CD4-positive, alpha-beta T cell treated with Interleukin-1 beta for 1 hour (primary cell): ENCODE results near the gene TYW1B.
"Not testable (repeated sequence)": the region's sequence is repeated elsewhere in the genome, so short reads cannot be mapped to it uniquely, and the experiment has no call there.

Source experiments
- DNase-seq, 2 donors: peaks; one replicate each; pipeline ENCODE4 v3.0.0-alpha.2; 2020 to 2022

The TYW1B gene

DNA sequence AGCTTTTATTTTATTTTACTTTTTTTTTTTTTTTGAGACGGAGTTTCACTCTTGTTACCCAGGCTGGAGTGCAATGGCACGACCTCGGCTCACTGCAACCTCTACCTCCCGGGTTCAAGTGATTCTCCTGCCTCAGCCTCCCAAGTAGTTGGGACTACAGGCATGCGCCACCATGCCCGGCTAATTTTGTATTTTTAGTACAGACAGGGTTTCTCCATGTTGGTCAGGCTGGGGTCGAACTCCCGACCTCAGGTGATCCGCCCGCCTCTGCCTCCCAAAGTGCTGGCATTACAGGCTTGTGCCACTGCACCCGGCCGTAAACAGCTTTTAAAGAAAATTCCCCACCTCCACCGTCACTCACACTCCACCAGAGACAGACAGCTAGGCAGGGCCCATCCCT, 19.5 kb downstream of the TYW1B start:
- DNase-seq, result not testable (repeated sequence)

DNA sequence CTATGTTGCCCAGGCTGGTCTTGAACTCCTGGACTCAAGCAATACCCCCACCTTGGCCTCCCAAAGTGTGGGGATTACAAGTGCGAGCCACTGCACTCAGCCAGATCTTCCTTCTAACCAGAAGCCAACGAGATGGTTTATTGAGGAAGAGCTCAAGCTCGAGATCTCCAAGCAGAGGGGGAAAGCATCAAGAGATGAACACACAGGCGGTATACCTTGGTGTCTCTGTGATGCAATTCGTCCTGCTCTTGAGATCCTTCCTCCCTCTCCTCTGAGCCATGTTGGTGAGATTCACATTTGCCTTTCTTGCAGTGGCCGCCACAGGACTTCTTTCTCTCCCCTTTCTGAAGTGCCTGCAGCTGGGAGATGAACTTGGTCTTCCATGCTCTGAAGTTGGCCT, 21.1 kb downstream of the TYW1B start:
- DNase-seq, result not testable (repeated sequence)

DNA sequence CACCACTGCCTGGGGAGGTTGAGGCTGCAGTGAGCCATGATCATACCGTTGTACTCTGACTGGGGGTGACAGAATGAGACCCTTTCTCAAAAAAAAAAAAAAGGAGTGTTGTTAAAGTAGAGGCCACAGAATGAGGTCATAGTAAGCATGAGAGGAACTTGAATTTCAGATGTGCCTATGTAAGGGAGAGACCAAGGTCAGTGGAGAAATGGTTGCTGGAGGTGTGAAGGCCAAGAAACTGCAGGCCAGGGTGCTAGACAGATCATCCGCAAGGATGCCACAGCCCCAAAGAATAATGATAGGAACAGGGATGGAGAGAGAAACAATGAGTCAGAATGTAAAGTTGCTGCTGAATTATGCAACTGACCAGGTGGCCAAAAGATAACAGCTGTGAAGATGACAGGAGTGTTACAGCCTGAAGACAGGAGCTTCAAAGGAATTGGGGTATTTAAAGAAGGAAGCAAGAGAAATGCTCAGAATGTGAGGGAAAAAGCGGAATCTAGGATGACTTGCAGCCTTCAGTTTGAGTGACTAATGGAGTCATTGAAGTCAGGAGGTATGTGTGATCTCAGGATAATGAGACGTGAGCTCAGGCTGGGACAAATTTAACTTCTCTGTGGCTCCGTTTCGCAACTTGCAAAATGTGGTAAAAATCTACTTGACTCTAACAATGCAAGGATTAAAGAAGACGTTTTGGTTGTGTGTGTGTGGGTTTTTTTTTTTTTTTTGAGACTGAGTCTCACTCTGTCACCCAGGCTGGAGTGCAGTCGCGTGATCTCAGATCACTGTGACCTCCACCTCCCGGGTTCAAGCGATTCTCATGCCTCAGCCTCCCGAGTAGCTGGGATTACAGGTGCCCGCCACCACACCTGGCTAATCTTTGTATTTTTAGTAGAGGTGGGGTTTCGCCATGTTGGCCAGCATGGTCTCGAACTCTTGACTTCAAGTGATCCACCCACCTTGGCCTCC, 22.2 kb downstream of the TYW1B start:
- peak in 1 of 2 donors; percentile 50 for DNase-seq

- not testable (repeated sequence) for DNase-seq
Measured at GRCh38 chr7:72803778-72804177, 24.2 kb downstream of the TYW1B start.

DNA sequence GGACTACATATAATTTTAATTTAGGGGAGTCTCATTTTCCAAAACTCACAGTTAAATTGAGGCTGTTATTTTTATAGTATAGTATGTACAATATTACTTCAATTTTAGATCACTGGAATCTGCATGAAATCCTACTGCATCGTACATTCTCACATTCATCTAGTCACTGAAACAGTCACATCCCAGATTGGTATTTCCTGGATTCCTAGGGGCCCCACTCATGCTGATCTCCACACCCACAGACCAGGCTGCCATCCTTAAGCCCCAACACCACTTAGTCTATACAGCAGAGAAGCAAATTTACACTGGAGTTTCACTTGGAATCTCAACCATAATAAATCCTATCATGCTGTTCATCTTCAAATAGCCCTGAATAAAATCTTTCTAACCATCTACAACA, 26.4 kb downstream of the TYW1B start:
- DNase-seq, result not testable (repeated sequence)

DNA sequence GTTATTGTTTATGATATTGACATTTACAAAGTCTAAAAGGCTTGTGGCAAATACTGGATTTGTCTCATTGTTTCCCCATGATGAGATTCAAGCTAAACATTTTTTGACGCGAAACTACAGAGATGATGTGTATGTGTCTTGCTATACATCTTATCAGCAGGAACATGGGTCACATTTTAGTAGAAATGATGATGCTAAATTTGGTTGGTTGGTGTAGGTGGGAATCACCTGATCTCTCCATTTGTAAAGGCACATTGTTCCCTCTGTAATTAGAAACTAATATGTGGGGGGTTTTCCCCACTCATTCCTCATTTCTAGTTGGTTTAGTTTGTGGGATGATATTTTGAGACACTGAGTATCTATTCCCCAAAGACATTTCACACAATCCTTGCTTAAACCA, 32.6 kb downstream of the TYW1B start:
- not testable (repeated sequence) for DNase-seq

DNA sequence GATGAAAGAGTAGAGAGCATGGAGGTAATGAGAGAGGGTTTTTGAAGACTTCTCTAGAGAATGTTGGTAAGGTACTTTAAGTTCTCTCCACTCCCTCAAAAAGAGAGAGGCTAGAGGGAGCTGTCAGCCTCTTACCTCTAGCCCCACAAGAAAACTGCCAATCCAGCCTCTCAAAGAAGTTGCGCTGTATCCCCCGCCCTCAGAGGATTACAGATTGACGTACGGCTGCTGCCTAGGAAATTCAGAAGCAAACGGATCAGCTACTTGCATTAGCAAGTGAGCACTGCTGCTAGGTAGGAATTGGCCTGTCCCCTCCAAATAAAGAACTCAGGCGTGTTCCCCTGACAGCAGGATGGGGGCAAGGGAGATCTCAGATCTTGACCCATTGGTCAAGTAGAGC, 34.2 kb downstream of the TYW1B start:
- DNase-seq, result no peak

GRCh38 chr7:72790698-72791060, 37.3 kb downstream of the TYW1B start:
- DNase-seq, result not testable (repeated sequence)

DNA sequence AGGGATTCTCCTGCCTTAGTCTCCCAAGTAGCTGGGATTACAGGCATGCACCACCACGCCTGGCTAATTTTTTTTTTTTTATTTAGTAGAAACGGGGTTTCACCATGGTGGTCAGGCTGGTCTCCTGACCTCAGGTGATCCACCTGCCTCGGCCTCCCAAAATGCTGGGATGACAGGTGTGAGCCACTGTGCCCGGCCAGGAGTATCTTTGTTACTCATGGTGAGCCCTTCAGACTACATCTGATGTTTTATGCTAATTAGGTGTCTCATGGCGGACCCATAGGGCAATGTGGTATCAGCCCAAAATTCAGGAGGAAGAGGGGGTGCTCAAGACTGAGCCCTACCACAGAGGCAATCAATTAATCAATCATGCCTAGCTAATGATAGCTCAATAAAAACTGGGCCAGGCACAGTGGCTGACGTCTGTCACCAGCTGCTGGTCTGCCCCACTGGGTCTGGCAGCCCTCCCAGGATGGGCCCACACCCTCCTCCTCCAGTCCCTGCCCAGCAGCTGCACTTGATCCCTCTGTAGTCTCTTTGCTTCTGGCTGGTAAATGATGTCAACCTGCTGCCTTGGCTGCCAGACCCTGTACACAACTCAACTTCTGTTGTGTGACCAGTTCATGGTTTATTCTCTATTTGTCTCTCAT, 37.8 kb downstream of the TYW1B start:
- DNase-seq, result not testable (repeated sequence)

DNA sequence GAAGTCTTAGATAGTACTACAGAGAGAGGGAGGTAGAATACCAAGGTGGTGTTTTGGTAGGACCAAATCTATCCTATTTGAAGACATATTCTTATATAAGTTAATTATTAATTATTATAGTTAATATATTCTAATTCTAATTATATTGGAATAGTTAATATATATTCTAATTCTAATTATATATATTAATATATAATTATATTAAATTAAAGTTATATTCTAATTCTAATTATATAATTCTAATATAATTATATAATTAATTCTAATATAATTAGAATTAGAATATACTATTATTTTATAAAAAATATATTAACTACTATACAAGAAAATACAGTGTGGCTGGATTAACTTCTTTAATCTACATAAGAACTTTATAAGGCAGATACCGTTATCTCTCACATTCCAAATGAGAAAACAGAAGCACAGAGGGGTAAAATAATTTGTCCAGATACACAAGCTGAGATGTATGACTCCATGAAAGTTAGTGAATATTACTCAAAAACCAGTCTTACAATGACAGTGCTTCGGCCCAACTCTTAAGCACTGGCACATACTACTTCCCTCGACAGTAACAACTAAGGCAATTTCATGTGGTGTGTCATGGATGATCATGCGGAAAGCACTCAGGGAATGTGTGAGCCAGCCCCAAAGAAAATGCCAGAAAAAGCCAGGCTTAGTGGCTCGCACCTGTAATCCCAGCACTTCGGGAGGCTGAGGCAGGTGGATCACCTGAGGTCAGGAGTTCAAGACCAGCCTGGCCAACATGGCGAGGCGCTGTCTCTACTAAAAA, 42.6 kb downstream of the TYW1B start:
- no peak for DNase-seq

DNA sequence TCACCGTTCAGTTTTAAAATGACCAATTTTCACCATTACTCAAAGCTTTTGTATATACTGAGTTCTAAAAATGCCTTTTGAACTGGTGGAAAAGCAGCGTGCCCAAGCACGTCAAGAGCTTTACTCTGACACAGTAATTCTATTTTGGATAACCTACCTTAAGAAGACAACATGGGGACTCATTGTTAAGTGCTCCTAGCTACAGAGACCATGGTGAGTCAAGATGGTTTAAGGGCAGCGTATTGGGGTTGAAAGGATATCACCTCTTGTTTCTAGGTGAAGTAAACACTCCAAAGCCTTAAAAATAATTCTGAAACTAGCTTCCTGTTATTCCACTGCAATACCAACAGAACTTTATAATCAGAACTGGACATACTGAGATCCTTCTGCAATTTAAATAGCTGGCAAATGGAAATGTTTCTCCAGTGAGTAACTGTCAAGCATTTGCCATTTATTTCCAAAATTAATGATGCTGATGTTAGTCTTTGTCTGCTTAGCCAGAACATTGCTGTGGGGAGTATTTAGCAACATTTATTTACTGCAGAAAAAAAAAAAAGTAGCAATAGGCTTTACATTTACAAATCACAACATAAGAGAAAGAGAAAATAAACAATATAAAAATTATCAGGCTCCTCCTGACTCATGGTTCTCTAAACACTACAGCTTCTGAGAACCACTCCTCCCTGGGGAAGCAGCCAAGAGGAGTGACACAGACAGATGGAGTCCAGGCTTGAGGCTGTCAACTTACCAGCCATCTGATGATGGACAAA, 44.2 kb downstream of the TYW1B start:
- not testable (repeated sequence) for DNase-seq

GRCh38 chr7:72781631-72782030, 46.4 kb downstream of the TYW1B start:
- DNase-seq, result no peak

DNA sequence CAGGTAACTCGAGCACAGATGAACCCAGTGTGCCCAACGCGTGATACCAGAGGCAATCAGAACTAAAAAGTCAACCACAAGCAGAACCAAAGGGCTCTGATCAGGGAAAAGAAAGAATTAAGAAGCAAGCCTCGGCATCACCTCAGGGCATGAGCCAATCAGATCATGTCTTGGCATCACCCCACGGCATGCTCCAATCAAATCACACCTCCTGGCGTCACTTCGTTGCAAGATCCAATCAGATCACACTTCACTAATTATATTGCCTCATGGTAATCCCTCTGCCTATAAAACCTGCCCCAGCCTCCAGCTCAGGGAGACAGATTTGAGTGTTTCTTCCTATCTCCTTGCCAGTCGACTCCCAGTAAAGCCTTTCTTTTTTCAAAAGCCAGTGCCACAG, 46.8 kb downstream of the TYW1B start:
- DNase-seq, result no peak

- not testable (repeated sequence) for DNase-seq
Measured at GRCh38 chr7:72780289-72780894, 47.6 kb downstream of the TYW1B start.

DNA sequence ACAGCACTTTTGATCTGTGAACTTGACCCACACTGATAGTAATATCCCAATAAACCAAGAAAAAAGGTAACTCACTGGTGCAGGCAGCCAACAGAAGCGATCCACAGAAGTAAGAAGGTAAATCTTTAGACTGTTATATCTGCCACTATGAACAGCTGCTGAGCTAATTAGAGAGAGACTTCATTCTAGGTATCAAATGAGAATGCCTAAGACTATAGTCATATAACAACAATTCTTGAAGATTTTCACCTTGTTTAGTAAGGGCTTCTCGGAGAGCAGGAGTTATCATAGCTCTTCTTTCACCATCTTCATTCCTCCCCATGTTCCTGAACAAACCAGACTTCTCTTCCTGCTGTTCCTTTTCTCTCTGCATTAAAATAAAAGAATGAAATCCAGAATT, 50.8 kb downstream of the TYW1B start:
- DNase-seq, result not testable (repeated sequence)

DNA sequence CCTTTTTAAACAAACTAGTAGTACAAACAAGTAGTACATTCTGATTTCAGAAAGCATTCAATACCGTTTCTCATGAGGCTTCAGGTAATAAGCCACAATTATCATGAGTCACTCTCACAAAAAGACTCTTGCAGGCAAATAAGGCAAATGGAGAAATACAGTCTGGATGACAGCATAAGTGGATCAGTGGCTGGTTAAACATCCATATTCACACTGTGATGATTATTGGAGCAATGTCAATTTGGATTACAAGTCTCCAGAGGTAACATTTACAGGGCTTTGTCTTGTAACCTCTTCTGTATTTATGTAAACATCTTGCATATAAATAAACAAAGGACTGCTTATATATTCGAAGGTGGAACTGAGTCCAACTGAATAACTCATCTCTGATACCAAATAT, 55.4 kb downstream of the TYW1B start:
- DNase-seq, result not testable (repeated sequence)

DNA sequence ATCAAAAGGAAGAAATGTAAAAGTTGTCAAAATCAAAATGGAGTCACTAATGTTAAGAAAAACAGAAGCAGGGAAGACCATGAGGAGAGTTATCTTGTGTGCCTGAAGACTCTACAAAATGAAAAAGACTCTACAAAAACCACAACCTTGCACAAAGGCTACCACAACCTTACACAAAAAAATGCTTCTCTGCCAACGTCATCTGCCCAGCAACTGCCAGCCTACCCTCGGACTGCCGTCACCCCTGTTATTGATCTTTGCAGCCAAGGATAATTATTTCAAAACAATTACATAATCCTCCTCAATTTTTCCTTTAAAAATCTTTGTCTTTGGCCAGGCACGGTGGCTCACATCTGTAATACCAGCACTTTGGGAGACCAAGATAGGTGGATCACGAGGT, 61.0 kb downstream of the TYW1B start:
- not testable (repeated sequence) for DNase-seq

GRCh38 chr7:72760602-72761001, 67.4 kb downstream of the TYW1B start:
- DNase-seq, result no peak

GRCh38 chr7:72754312-72754711, 73.7 kb downstream of the TYW1B start:
- DNase-seq, result no peak

DNA sequence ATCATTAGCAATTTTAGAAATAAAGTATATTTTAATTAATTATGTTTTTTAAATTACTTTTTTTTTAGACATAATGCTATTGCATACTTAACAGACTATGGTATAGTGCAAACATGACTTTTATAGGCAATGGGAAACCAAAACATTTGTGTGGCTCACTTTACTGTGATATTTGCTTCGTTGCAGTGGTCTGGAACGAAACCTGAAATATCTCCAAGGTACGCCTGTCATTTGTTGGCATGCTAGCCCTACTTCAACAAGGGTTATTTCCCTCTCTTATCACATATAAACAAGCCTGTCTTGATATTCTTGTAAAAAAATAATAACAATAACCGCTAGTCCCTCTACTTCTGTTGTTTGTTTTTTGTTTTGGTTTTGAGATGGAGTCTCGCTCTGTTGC, 74.2 kb downstream of the TYW1B start:
- no peak for DNase-seq

GRCh38 chr7:72753229-72753628, 74.8 kb downstream of the TYW1B start:
- DNase-seq, result not testable (repeated sequence)

DNA sequence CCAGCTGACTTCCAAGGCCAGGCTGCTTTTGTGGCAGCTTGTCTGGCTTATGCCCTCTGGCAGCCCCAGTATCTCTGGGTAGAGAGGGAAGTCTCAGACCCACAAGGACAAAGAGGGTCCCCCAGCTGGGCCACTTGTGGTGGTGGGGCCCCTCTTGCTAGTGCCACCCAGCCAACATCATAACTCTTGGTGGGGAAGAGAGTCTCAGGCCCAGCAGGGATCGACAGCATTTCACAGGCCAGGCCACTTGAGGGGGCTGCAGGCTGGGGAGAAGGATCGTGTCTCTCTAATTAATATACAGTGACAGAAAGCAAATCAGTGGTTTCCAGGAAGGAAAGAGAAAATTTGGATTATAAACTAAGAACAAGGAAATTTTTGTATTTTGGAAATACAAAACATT, 76.0 kb downstream of the TYW1B start:
- DNase-seq, result no peak
